ENCODE measurements around the gene SERGEF. TPM values are rescaled to one million over a fixed set of nuclear protein-coding genes. Genes with fewer than 3 reads are reported as not detected.

SERGEF gene
- total and polyA plus RNA-seq, 4 donors: 20.2 to 85.0 (median 26.9) TPM

DNA sequence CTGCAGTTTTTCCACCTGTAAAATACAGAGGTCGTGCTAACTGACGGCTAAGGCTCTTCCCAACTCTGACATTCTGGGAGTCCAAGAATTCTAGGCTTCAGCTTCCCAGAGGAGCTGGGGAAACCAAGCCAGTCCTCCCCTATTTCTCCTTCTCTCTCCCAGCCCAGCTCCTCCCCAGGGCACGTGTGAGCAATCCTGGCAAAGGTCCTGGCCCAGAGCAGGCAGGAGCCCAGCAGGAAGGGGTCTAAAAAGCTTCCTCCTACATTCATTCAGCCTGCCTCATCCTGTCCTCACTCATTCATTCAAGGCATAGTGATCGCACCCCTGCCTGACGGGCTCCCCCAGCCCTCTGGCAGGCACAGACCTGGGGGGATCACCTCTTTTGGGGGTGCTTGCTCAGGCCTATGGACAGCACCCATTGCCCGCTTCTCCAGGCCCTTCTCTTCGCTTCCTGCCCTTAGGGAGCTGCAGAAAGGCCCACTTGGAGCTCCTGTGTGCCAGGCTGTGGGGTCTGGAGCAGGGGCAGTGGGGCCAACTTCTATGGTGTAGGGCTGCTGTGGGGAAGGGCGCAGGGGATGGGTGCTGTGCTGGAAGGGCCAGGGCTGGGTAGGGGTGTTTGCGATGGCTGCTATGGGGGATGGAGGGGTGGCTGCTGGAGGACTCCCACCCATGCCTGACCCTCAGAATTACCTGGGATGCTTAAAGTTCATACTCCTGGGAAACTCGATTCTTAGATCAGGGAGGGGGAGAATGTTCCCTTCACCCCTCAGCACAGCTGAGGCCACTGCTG lies 268.5 kb downstream of the SERGEF start:
- peak in 1 of 3 donors; percentile 3 for DNase-seq
- WGBS, 2 donors: 72 to 76% methylated on average over 10 of the region's 10 CpGs
- ATAC-seq (ENCODE audit: insufficient read depth, low FRiP score): no peak
- H3K4me3 ChIP-seq: no peak overlapping the region
- H3K4me1 ChIP-seq (ENCODE audit: control insufficient read depth in 5 of 5, insufficient read depth in 5 of 5, low read length in 5 of 5): no peaks in the 10 kb centered on the region
- peaks cover 0 to 5% (median 0%) of the 10 kb centered on the region in 4 donors for H3K9me3 ChIP-seq (ENCODE audit: control insufficient read depth in 4 of 4, insufficient read depth in 3 of 4, low read length in 3 of 4)
- H3K9ac ChIP-seq (ENCODE audit: insufficient read depth in 1 of 2, low read length in 2 of 2): no peak overlapping the region
- H3K36me3 ChIP-seq (ENCODE audit: control insufficient read depth in 4 of 4, insufficient read depth in 4 of 4, low read length in 4 of 4): no peaks in the 10 kb centered on the region
- peaks cover 0 to 6% (median 4%) of the 10 kb centered on the region in 3 donors for H3K27me3 ChIP-seq (ENCODE audit: control insufficient read depth in 3 of 3, insufficient read depth in 3 of 3, low read length in 2 of 3)
- no peak overlapping the region for H3K27ac ChIP-seq (ENCODE audit: low read depth in 1 of 2, low read length in 1 of 2)
- TF ChIP-seq CTCF (IDR thresholded peaks at IDR 0.05; ENCODE audit: control extremely low read depth, extremely low read depth): no peak

DNA sequence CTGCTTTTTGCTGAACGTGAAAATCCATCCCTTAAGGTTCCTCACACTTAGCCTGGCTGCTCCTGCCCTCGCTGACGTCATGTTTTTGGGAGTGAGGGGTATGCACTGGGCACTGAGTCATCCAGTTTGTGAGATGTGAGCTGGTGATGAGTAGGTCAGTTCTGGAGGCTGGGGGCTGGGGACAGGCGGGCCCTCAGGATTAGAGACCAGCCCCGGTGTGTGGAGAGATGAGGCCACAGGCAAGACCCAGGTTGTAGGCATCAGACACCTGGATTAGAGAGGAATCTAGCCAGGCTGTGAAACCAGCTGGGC lies 269.1 kb downstream of the SERGEF start:
- no peak overlapping the region for H3K27ac ChIP-seq (ENCODE audit: low read depth in 1 of 2, low read length in 1 of 2)
- 78 to 83% methylated on average over 5 of the region's 5 CpGs for WGBS, 2 donors
- peaks cover 0 to 6% (median 0%) of the 10 kb centered on the region in 4 donors for H3K9me3 ChIP-seq (ENCODE audit: control insufficient read depth in 4 of 4, insufficient read depth in 3 of 4, low read length in 3 of 4)
- H3K36me3 ChIP-seq (ENCODE audit: control insufficient read depth in 4 of 4, insufficient read depth in 4 of 4, low read length in 4 of 4): no peaks in the 10 kb centered on the region
- TF ChIP-seq CTCF (IDR thresholded peaks at IDR 0.05; ENCODE audit: control extremely low read depth, extremely low read depth): no peak
- no peak overlapping the region for H3K4me3 ChIP-seq
- no peak overlapping the region for H3K9ac ChIP-seq (ENCODE audit: insufficient read depth in 1 of 2, low read length in 2 of 2)
- DNase-seq (peak in 1 of 3 donors; percentile 5), ATAC-seq (ENCODE audit: insufficient read depth, low FRiP score) (no peak)
- peaks cover 0 to 12% (median 8%) of the 10 kb centered on the region in 3 donors for H3K27me3 ChIP-seq (ENCODE audit: control insufficient read depth in 3 of 3, insufficient read depth in 3 of 3, low read length in 2 of 3)
- H3K4me1 ChIP-seq (ENCODE audit: control insufficient read depth in 5 of 5, insufficient read depth in 5 of 5, low read length in 5 of 5): no peaks in the 10 kb centered on the region

GRCh38 chr11:17743026-17743807 lies 269.6 kb downstream of the SERGEF start:
- 81 to 84% methylated on average over 13 of the region's 13 CpGs for WGBS, 2 donors
- ATAC-seq (ENCODE audit: insufficient read depth, low FRiP score): no peak

More at GRCh38 chr11:17743026-17743807, 269.6 kb downstream of the SERGEF start:
- Histone ChIP-seq H3K4me3 (no peak overlapping the region), H3K27ac (ENCODE audit: low read depth in 1 of 2, low read length in 1 of 2) (no peak overlapping the region), H3K27me3 (ENCODE audit: control insufficient read depth in 3 of 3, insufficient read depth in 3 of 3, low read length in 2 of 3) (peaks cover 0 to 17% (median 8%) of the 10 kb centered on the region in 3 donors), H3K4me1 (ENCODE audit: control insufficient read depth in 5 of 5, insufficient read depth in 5 of 5, low read length in 5 of 5) (no peaks in the 10 kb centered on the region), H3K9me3 (ENCODE audit: control insufficient read depth in 4 of 4, insufficient read depth in 3 of 4, low read length in 3 of 4) (peaks cover 0 to 6% (median 0%) of the 10 kb centered on the region in 4 donors), H3K36me3 (ENCODE audit: control insufficient read depth in 4 of 4, insufficient read depth in 4 of 4, low read length in 4 of 4) (no peaks in the 10 kb centered on the region), H3K9ac (ENCODE audit: insufficient read depth in 1 of 2, low read length in 2 of 2) (no peak overlapping the region)
- peak in 1 of 3 donors; percentile 9 for DNase-seq
- TF ChIP-seq CTCF (IDR thresholded peaks at IDR 0.05; ENCODE audit: control extremely low read depth, extremely low read depth): no peak

Data from lung (tissue), 12 donors.